Stimulated activated CD8-positive, alpha-beta memory T cell treated with anti-CD3 and anti-CD28 coated beads, Interleukin-15, amount 100 ng/mL, for 4 hours (primary cell): ENCODE data around the gene NEDD4L.
"Not testable (repeated sequence)": the region's sequence is repeated elsewhere in the genome, so short reads cannot be mapped to it uniquely, and the experiment has no call there.

ENCODE experiments used
- DNase-seq, 2 donors: peaks; one replicate each; pipeline ENCODE4 v3.0.0-alpha.2; 2020; ENCODE audit warnings: low read depth in 2 of 2

The NEDD4L gene

DNA sequence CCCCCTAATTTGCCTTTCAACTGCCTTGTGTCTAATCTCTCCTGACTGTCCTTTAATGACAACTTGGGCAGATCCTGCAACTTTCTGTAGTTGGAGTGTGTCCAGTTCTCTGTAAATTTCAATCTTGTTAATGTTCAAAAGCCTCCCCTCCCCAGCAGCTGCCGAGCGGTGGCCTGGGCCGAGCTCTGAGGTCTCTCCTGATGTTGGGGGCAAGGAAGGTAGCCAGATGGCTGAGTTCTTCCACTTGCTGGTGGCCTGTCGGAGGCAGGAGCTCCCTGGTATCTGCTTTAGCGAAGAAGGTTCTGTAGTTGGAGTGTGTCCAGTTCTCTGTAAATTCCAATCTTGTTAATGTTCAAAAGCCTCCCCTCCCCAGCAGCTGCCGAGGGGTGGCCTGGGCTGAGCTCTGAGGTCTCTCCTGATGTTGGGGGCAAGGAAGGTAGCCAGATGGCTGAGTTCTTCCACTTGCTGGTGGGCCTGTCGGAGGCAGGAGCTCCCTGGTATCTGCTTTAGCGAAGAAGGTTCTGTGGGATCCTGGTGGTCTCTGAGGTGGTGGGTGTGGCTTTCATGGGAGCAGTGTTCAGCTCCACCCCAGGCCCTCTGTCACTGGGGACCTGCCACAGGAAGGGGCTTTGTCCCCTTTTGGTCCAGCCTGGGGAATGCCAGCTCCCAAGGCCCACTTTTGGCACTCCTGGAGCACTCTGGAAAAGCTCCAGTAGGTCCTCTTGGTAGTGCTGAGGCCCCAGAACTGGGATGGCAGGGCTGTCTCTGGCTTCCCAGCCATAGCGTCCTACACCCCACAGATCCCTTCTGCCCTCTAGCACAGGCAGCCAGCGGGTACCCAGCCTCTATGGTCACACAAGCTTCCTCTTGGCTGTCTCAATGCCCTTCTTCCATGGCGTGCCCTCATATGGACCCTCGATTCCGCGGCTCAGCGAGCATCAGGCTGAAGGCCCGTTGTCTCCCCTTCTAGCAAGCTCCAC lies 373.0 kb downstream of the NEDD4L start:
- DNase-seq = no peak

DNA sequence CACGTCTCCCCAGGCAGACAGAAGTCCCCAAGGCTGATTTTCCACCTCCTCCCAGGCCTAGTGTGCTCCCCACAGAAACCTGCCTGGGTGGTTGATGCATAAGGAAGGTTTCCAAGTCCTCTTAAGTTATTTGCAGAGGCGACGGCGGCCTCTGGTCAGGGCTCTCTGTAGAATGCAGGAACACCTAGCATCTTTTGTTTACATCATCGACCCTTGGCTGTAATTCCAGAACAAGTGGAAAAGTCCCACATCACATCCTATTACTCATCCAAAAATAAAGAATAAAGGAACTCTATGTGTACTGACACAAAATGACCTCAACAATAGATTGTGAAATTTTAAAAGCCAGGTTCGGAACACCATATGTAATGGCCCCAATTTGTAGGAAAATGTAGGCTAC lies 373.7 kb downstream of the NEDD4L start:
- no peak for DNase-seq

DNA sequence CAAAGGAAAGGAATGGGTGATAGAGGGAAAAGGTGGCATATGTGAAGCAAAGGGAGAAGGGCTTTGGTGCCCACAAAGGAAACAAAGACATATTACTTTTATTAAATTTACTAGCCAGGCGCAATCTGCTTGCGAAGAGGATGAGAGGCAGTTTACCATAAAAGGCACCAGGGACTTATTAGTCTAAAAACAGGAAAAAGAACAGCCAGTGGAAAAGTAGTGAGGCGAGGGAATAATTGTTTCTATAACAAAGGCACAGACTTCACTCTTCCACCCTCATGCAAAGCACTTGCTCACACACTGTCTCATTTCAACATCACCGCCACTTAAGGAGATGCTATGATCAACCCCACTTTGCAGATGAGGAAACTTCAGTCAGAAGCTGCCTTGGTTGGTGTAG lies 374.3 kb downstream of the NEDD4L start:
- DNase-seq = no peak

DNA sequence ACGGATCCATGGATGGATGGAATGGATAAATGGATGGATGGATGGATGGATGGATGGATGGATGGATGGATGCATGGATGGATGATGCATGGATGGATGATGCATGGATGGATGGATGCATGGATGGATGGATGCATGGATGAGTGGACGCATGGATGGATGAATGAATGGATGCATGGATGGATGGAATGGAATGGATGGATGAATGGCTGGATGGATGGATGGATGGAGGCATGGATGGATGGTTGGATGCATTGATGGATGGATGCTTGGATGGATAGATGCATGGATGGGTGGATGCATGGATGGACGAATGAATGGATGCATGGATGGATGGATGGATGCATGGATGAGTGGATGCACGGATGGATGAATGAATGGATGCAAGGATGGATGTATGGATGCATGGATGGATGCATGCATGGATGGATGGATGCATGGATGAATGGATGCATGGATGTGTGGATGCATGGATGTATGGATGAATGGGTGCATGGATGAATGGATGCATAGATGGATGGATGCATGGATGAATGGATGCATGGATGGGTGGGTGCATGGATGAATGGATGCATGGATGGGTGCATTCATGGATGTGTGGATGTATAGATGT lies 375.7 kb downstream of the NEDD4L start:
- DNase-seq = no peak

DNA sequence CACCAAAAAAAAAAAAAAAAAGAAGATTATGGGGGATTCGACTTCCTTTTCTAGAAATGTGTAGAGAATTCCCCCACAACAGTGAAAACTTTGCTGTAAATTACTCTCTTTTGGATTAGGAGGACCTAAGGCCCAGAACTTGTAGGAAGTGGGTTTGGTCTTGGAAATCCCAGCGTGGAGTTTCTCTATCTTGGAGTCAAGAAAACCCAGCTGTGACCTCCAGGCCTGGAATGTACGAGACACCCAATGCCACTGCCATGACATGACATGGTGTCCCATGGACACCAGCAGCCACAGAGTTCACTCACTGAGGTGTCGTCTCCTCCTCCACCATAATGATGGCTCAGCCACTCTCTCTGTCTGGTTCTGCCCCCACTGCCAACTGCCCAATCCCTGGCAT lies 382.6 kb downstream of the NEDD4L start:
- no peak for DNase-seq

DNA sequence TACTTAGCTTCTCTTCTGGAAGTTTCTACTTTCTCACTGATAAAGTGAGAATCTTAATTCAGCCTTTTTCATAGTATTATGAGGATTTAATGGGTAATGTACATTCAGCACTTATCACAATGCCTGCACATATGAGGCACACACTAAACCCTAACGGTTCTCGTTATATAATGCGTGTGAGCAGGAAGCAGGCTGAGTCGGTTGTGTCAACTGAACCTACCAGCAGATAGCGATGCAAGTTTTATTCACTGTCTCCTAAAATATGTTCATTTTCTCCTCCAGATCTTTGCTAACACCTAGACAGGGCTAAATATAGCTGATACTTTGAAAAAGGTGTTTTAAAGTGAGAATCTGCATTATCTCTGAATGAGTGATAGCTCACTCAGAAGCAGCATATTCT lies 383.3 kb downstream of the NEDD4L start:
- no peak for DNase-seq

DNA sequence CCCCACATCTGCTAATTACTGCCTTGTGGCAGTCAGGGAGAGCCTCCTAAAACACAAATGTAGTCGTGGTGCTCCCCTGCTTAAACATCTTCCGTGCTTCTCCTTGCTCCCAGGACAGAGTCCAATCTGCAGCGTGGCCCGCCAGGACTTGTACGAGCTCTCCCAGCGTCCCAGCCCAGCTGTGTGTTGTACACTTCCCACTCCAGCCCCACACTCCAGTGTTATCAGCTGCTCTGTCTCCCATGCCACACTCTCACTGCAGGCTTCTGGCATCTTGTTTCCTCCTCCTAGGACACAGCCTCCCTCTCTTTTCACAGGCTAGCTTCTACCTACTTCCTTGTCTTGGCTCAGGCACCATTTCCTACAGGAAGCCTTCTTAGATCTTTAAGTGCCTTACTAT lies 385.4 kb downstream of the NEDD4L start:
- no peak for DNase-seq

DNA sequence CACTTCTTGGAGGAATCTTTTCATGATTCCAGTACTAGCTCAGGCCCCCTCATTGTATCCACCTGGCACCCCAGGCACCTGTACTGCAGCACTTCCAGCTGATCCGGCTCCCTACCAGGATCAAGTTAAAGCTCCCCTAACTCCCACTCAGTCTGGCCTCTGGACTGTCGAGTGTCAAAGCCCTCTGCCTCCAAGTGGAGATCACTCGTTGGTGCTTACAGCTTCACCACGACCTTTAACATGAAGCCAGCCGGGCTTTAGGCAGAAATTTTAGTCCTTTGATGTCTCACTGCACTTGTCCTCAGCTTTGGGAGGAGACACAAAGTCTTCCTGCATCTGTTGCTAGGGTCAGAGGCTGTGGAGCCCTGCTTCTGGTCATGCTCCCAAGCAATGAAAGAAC lies 387.2 kb downstream of the NEDD4L start:
- no peak for DNase-seq

DNA sequence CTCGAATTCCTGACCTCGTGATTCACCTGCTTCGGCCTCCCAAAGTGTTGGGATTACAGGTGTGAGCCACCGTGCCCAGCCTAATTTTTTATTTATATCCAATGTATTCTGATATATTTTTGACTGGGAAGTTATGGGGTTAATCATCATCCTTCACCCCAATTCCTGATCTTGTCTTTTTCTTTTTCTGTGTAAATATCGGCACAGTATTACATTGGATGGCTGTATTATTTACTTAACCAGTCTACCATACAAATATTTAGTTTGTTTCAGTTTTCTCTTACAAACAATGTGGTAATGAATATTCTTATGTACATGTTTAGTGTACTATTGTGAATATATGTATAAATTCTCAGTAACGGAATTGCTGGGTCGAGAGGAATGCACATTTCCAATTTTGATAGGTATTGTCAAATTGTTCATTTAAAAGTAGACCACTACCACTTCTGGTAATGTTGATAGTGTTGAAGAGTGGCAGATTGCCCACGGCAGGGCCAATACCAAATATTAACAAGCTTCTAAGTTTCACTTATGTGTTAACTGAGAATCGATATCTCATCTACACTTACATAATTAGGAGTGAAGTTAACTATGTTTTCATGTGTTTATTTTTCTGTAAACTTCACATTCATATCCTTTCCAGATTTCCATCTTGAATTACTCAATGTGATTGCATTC lies 388.2 kb downstream of the NEDD4L start:
- no peak for DNase-seq

DNA sequence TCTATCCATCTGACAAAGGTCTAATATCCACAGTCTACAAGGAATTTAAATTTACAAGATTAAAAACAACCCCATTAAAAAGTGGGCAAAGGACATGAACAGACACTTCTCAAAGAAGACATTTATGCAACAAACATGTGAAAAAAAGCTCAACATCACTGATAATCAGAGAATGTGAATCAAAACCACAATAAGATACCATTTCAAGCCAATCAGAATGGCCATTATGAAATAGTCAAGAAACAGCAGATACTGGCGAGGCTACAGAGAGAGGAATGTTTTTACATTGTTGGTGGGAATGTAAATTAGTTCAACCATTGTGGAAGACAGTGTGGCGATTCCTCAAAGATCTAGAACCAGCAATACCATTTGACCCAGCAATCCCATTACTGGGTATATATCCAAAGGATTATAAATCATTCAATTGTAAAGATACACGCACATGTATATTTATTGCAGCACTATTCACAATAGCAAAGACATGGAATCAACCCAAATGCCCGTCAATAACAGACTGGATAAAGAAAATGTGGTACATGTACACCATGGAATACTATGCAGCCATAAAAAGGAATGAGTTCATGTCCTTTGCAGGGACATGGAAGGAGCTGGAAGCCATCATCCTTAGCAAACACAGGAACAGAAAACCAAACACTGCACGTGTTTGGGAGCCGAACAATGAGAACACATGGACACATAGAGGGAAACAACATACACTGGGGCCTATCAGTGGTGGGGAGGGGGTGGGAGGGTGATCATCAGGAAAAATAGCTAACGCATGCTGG lies 391.4 kb downstream of the NEDD4L start:
- not testable (repeated sequence) for DNase-seq

DNA sequence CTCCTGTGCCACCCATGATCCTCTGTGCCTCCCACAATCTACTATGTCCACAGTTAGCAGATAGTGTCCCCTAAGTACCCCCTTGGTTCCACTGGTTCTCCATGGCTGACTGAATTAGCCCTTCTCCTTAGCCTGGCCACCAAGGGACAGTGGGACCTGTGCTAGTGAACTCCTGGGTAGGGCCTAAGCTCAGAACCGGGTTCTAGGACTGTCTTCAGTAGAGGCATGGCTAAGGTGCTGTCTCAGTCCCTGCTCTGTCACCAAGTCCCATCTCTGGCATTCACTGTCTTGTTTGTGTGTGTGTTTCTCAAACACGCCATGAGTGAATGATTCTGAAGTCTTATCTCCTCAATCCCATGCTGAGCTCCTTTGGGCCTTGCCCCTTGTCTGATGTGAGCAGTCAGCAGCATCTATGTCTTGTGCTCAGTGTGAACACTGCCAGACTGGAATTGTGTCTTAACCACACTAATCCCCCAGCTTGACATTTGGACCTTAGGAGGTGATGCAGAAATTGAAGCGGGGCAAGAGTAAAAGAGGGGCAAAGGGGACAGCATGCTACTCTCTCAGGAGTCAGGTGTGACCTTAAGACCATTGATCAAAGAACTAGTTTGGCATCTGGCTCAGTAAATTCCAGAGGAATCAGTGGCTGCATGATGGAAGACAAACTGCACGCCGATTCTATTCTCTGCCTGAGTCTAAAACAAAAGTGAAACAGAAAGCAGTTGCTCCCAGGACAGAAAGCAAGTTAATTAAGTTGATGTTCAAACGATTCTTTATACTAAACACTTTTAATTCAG lies 394.3 kb downstream of the NEDD4L start:
- no peak for DNase-seq

DNA sequence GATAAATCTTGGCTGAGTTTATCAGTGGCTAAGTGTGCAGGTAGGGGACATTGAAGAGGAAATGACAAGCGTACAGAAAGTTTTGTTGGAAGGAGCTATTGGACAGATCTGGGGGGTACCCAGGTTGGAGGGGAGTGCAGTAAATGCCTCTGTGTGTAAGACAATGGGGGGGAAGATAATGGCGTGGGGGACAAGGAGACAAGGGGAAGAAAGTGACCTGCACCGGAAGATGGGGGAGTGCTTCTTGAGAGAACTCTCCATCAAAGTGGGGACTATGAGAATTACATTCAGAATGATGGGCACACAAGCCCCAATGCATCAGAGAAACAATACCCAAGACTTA lies 394.9 kb downstream of the NEDD4L start:
- no peak for DNase-seq

DNA sequence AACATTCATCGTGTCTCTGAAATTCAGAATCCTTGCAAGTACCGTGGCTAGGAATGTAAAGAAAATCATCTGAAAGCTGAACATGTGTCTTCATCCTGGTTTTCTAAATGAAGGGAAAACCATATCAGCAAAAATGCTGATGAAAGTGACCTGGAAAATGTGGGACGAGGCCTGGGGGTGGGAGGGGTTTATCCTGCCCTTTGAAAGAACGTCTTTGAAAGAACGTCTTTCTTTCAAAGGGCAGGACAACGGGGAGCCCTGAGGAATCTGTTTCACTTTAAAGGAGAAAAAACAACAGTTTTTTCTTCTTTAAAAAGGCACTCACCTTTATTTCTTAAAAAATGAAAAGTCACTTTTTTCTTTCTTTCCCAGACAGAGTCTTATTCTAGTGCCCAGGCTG lies 399.6 kb downstream of the NEDD4L start:
- DNase-seq = no peak

DNA sequence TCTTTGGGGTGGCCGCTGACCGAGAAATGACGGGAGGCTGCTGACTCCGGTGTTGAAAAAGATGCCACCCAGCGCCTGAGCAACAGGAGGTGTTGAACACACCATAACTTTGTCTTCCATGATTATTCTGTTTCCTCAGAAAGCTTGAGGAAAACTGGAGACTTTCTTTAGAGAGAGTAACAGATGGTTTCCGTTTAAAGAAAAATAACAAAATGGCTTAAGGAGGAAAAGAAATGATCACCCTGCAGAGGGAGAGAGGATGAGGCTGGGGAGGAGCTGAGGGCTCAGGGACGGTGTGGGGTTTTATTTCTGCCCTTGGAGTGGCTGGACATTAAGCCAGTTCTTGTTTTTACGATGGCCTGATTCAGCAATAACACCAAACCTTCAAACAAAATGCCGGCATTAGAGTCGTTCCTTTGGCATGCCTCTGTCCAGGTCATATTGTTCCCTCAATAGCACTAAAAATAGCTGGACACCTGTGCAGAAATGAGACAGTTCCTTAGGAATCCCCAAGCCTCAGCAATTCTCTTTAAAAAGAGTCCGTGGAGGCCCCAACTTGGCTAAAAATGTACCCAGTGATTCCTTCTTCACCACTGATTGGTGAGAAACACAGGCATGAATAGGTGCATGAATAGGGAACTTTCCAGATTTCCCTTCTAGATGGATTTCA lies 402.5 kb downstream of the NEDD4L start:
- DNase-seq = no peak

DNA sequence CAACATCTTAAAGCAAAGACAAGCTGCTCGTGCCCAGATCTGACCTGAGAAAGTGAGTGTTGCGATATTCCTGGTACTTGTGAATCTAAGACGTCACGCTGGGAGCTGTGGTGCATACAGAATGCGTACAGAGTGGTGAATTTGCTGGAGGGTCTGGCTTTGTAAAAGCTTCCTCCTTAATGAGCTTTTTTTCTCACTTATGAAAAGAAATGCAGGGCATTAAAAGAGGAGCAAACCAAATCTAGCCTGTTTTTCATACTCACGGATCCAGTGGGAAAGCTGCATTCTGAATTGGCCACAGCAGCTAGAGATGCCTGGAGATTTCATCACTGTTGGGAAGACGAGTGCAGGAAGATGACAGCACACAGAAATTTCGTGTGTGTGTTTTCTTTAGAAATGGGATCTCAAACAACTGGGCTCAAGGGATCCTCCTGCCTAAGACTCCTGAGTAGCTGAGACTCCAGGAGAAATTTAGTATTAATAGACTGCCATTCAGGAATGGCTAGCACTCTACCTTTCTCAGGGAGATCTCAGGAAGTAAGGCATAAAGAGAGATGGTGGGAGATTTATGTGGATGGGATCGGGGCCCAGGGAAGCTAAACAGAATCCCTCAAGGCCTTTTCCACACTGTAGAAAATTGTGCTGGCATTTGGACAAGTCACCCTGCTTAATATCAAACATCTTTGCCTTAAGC lies 403.5 kb downstream of the NEDD4L start:
- no peak for DNase-seq

DNA sequence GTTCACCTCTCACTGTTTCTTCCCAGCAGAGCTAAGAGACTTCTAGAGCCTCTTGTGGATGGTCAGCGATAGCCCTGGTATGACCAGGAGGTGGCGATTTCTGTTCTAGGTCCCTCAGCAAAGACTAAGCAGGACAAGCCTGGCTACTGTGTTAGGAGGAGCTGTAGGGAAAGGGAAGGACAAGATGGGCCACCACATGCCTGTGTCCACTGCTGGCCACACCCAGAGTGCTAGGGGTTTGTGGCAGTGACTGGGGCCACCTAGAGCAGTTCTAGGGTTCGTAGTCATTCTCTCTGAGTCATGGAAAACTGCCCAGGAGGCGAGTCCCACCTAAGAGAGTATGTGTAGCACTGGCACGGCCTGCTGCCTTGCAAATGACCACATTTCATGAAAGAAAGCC lies 405.4 kb downstream of the NEDD4L start:
- DNase-seq = no peak
